Measurements from ENCODE around the gene APOBEC2.

The APOBEC2 gene

GRCh38 chr6:41092421-41093140 lies 39.6 kb downstream of the APOBEC2 start:
- DNase-seq = no peak

GRCh38 chr6:41093729-41094128 lies 40.7 kb downstream of the APOBEC2 start:
- DNase-seq = no peak

- no peak for DNase-seq
These were observed 44.6 kb downstream of the APOBEC2 start for GRCh38 chr6:41097467-41098090.

- no peak for DNase-seq
These were observed 45.4 kb downstream of the APOBEC2 start for GRCh38 chr6:41098366-41098765.

- DNase-seq = no peak
These were observed 47.9 kb downstream of the APOBEC2 start for GRCh38 chr6:41100871-41101287.

- no peak for DNase-seq
These were observed 50.8 kb downstream of the APOBEC2 start for GRCh38 chr6:41103847-41104246.

- DNase-seq = no peak
These were observed 58.0 kb downstream of the APOBEC2 start for GRCh38 chr6:41111017-41111416.

All from cerebellar nuclear complex (tissue), 1 donor.